ENCODE results near the gene TGM3.

The TGM3 gene

DNA sequence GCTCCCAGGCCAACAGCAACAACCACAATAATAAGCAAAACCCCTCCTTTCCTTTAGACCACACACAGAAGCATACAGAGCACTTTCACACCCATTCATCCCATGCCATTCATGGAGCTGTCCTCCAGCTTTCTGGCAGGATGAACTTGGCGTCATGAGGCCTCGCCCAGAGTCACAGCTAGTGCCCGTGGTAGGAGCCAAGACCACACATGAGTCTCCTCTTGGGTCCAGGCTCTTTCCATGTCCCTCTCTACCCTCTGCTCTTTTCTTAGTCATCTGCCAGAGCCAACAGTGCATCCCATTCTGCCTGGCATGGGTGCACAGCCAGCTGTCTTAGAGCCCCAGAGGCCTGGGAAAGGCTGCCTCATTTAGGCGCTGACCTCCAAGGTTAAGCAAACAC lies 1.8 kb upstream of the TGM3 start:
- DNase-seq (ENCODE audit: low read depth), result no peak
- TF ChIP-seq, protein P1, sequence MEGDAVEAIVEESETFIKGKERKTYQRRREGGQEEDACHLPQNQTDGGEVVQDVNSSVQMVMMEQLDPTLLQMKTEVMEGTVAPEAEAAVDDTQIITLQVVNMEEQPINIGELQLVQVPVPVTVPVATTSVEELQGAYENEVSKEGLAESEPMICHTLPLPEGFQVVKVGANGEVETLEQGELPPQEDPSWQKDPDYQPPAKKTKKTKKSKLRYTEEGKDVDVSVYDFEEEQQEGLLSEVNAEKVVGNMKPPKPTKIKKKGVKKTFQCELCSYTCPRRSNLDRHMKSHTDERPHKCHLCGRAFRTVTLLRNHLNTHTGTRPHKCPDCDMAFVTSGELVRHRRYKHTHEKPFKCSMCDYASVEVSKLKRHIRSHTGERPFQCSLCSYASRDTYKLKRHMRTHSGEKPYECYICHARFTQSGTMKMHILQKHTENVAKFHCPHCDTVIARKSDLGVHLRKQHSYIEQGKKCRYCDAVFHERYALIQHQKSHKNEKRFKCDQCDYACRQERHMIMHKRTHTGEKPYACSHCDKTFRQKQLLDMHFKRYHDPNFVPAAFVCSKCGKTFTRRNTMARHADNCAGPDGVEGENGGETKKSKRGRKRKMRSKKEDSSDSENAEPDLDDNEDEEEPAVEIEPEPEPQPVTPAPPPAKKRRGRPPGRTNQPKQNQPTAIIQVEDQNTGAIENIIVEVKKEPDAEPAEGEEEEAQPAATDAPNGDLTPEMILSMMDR (conservative IDR thresholded peaks at IDR 0.05; ENCODE audit: low read length), result no peak
- H3K4me3 ChIP-seq (ENCODE audit: low read length), result no peak overlapping the region

DNA sequence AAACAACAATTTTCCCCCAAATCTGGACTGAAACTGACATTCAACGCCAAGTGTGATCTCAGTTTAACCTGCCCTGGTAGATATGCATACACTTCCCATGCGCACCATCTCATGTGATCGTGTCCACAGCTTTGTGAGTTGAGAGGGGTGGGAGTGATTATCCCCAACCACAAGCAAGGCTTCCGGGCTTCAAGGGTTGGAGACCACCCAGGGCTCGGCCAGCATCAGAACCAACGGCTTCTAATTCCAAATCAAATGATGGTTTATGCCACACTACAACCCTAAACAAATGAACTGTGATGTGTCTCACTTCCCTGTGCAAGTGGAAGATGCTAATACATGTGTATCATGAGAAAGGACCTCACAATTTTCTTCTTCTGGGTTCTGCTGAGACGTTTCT lies 515 bp upstream of the TGM3 start:
- DNase-seq (ENCODE audit: low read depth), result no peak
- H3K4me3 ChIP-seq (ENCODE audit: low read length), result no peak overlapping the region
- TF ChIP-seq, protein P1 (conservative IDR thresholded peaks at IDR 0.05; ENCODE audit: low read length), result no peak

DNA sequence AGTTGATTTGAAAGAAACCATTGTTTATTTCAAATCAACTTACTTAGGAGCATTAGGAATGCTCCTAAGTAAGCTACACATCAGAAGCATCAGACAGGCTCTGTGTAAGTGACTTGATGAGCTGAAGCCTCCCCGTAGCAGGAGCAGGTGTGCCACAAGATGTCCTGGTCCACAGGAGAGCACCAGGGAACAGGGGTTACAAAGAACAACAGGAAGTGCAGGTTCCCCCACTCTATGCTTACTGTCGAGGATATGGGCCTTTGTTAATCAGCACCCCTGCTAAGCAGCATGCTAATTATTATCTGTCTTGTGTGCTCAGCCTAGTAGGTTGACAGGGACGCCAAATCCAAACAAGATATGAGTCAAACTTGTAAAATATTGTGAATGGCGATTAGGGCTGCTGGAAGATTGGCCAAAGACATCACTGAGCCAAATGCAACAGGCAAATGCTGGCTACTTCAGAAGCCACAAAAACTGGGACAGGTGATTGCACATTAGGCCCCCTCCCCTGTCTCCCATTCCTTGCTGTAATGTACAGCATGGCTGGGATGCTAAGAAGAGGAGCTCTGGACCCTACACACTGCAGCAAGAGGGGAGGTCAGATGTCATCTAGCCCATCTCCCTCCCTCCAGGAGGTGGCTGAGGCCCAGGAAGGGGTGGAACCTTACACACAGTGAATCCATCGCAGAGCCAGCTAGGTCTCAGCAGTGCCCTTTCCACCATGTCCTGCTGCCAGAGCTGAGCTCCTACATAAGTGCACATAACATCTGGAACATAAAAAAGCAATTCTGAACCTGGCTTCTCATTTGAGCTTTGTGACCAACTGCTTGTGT lies 939 bp downstream of the TGM3 start:
- DNase-seq (ENCODE audit: low read depth), result no peak
- TF ChIP-seq, protein P1 (conservative IDR thresholded peaks at IDR 0.05; ENCODE audit: low read length), result no peak
- no peak overlapping the region for H3K4me3 ChIP-seq (ENCODE audit: low read length)

DNA sequence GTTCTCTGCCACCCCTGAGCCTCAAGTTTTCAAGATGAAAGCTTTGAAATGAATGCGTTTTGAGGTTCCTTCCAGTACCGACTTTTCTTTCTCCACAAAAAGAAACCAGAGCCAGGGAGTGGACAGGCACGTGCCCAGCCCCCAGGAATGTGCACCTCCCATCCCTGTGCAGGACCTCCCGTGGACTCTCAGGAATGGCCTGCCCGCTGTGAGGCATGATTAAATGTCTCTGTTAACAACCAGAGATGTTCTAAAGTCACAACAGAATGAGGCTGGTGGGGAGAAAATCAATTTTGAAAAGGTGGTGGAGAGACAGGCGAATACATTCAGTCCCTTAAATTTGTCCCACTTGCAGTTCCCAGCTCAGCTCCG lies 1.5 kb downstream of the TGM3 start:
- DNase-seq (ENCODE audit: low read depth), result no peak
- H3K4me3 ChIP-seq (ENCODE audit: low read length), result no peak overlapping the region
- TF ChIP-seq, protein P1 (conservative IDR thresholded peaks at IDR 0.05; ENCODE audit: low read length), result no peak

DNA sequence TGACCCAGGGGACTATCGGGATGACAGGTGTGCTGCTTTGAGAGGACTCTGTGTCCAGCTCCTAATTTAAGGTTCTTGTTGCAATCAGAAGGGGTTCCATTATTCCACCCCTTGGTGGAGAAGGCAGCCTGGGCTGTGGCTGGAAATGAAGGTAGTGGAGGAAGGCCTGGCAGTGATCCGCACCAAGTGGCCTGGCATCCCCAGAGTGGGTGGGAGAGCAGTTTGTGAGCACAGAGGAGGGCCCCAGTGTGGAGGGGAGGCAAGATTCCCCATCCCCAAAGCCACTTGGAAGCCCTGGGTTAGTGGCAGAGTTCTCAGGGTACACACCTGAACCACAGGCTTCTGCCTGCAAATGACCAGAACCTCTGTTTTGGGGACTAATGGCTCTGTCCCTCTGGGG lies 2.3 kb downstream of the TGM3 start:
- no peak overlapping the region for H3K4me3 ChIP-seq (ENCODE audit: low read length)
- TF ChIP-seq, protein P1 (conservative IDR thresholded peaks at IDR 0.05; ENCODE audit: low read length), result no peak
- no peak for DNase-seq (ENCODE audit: low read depth)

DNA sequence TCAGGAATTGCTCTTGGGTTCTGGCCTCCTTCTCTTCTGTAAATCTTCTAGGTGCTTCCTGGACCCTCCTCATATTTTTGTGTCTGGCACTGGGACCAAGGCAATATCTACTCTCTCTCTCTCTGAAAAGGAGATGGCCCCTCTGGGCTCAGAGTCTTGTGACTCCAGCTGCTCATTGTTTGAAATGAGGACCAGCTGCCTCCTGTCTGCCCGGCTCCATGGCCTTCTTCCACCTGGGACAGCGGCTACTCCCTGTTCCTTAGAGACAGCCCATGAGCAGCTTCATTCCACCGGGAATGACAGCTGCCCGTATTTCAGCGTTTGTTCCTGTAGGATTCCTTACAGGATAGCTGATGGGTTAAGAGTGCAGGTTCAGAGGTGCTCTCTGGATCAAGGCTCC lies 2.9 kb downstream of the TGM3 start:
- DNase-seq (ENCODE audit: low read depth), result no peak
- TF ChIP-seq, protein P1 (conservative IDR thresholded peaks at IDR 0.05; ENCODE audit: low read length), result no peak
- no peak overlapping the region for H3K4me3 ChIP-seq (ENCODE audit: low read length)

DNA sequence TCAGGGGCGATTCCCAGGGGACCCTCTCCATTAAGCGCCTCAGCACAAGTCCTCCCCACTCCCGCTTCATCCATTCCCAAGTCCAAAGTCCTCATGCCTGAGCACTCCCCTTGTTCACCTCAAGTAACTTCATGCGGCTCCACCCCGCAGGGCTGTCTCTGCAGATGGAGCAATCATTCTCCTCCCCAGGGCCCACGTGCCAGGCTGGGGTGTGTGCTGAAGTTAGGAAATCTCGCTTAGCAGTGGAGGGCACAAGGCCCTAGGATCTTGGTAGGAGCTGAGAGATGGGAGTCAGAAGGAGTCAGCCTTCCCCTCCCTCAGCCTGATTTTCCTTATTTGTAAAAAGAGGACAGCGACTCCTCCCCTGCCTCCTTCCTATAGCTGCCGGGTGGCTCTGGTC lies 3.5 kb downstream of the TGM3 start:
- TF ChIP-seq, protein P1 (conservative IDR thresholded peaks at IDR 0.05; ENCODE audit: low read length), result no peak
- no peak overlapping the region for H3K4me3 ChIP-seq (ENCODE audit: low read length)
- DNase-seq (ENCODE audit: low read depth), result no peak

Measured in AG10803 (cell line).